Measurements from ENCODE around the gene COMMD3. TPM values are rescaled to one million over a fixed set of nuclear protein-coding genes. Genes with fewer than 3 reads are reported as not detected.

Gene COMMD3
- polyA plus RNA-seq, 3 donors: 44.9 to 140 (median 138) TPM

GRCh38 chr10:22329150-22329549, 13.0 kb downstream of the COMMD3 start:
- Histone ChIP-seq H3K27me3 (ENCODE audit: control insufficient read depth in 2 of 2, insufficient read depth in 2 of 2, low read length in 2 of 2) (peaks cover 23 to 48% of the 10 kb centered on the region in 2 donors), H2AFZ (ENCODE audit: insufficient read depth, low read depth, low read length, poor library complexity, severe bottlenecking) (no peak overlapping the region), H3K4me2 (replicated peaks; ENCODE audit: extremely low read depth, low read length, poor library complexity, severe bottlenecking) (no peak overlapping the region), H3K9me3 (replicated peaks in 1 of 2; ENCODE audit: control insufficient read depth in 1 of 2, insufficient read depth in 1 of 2, low read length in 2 of 2) (peaks cover 3 to 4% of the 10 kb centered on the region in 2 donors), H3K4me3 (replicated peaks in 1 of 3; ENCODE audit: low read depth in 2 of 3, low read length in 3 of 3) (no peak overlapping the region), H3K79me2 (ENCODE audit: insufficient read depth, low read length) (peaks cover 2% of the 10 kb centered on the region), H3K36me3 (replicated peaks in 1 of 2; ENCODE audit: control insufficient read depth in 1 of 2, insufficient read depth in 2 of 2, low read length in 2 of 2) (peaks cover 17 to 22% of the 10 kb centered on the region in 2 donors), H4K20me1 (ENCODE audit: insufficient read depth, low read length) (peaks cover 9% of the 10 kb centered on the region), H3K4me1 (ENCODE audit: control insufficient read depth in 1 of 2, insufficient read depth in 2 of 2, low read length in 2 of 2) (peaks cover 31 to 34% of the 10 kb centered on the region in 2 donors), H3K9ac (ENCODE audit: insufficient read depth, low read length, poor library complexity, severe bottlenecking) (no peak overlapping the region), H3K27ac (ENCODE audit: low read depth in 1 of 2, low read length in 2 of 2) (no peak overlapping the region)
- Mint-ChIP-seq H3K4me1 (peaks cover 31% of the 10 kb centered on the region), H3K27ac (no peak overlapping the region), H3K4me3 (no peak overlapping the region), H3K36me3 (peaks cover 25 to 35% of the 10 kb centered on the region in 2 donors), H3K27me3 (ENCODE audit: low read depth in 3 of 3) (peaks cover 23 to 37% (median 35%) of the 10 kb centered on the region in 3 donors), H3K9me3 (peaks cover 0 to 9% (median 3%) of the 10 kb centered on the region in 7 donors)
- intact Hi-C loops (cut with micrococcal nuclease): loop anchor here in 1 of 2 donors (10.0 kb wide), 1 partner anchor 794 kb away; the partner anchor contains the start of gene MLLT10
- TF ChIP-seq CTCF (IDR thresholded peaks at IDR 0.05): no peak
- no CpG with 5 or more reads among the region's 3 CpGs for WGBS (ENCODE audit: insufficient coverage)
- no peak for DNase-seq

- H3K27ac ChIP-seq (ENCODE audit: low read depth in 1 of 2, low read length in 2 of 2): no peak overlapping the region
- H3K9ac ChIP-seq (ENCODE audit: insufficient read depth, low read length, poor library complexity, severe bottlenecking): no peak overlapping the region
- WGBS (ENCODE audit: insufficient coverage): no CpG with 5 or more reads among the region's 7 CpGs
- DNase-seq: no peak
- peaks cover 17 to 22% of the 10 kb centered on the region in 2 donors for H3K36me3 ChIP-seq (replicated peaks in 1 of 2; ENCODE audit: control insufficient read depth in 1 of 2, insufficient read depth in 2 of 2, low read length in 2 of 2)
- H3K27ac Mint-ChIP-seq: no peak overlapping the region
- H3K79me2 ChIP-seq (ENCODE audit: insufficient read depth, low read length): no peaks in the 10 kb centered on the region
- H3K4me3 ChIP-seq (replicated peaks in 1 of 3; ENCODE audit: low read depth in 2 of 3, low read length in 3 of 3): no peak overlapping the region
- no peak overlapping the region for H3K4me2 ChIP-seq (replicated peaks; ENCODE audit: extremely low read depth, low read length, poor library complexity, severe bottlenecking)
- H3K36me3 Mint-ChIP-seq: peaks cover 20% of the 10 kb centered on the region in 2 donors
- peaks cover 26 to 51% of the 10 kb centered on the region in 2 donors for H3K27me3 ChIP-seq (ENCODE audit: control insufficient read depth in 2 of 2, insufficient read depth in 2 of 2, low read length in 2 of 2)
- peaks cover 39 to 46% (median 44%) of the 10 kb centered on the region in 3 donors for H3K27me3 Mint-ChIP-seq (ENCODE audit: low read depth in 3 of 3)
- no peaks in the 10 kb centered on the region for H4K20me1 ChIP-seq (ENCODE audit: insufficient read depth, low read length)
- peaks cover 32% of the 10 kb centered on the region for H3K4me1 Mint-ChIP-seq
- peaks cover 10 to 17% of the 10 kb centered on the region in 2 donors for H3K9me3 ChIP-seq (replicated peaks in 1 of 2; ENCODE audit: control insufficient read depth in 1 of 2, insufficient read depth in 1 of 2, low read length in 2 of 2)
- TF ChIP-seq CTCF (IDR thresholded peaks at IDR 0.05): no peak
- peaks cover 42 to 46% of the 10 kb centered on the region in 2 donors for H3K4me1 ChIP-seq (ENCODE audit: control insufficient read depth in 1 of 2, insufficient read depth in 2 of 2, low read length in 2 of 2)
- intact Hi-C loops (cut with micrococcal nuclease): no loop called here
- peaks cover 0 to 33% (median 26%) of the 10 kb centered on the region in 7 donors for H3K9me3 Mint-ChIP-seq
- H2AFZ ChIP-seq (ENCODE audit: insufficient read depth, low read depth, low read length, poor library complexity, severe bottlenecking): no peak overlapping the region
- peak overlapping the region in 1 of 2 donors; percentile 94 for H3K4me3 Mint-ChIP-seq
Observed at GRCh38 chr10:22332116-22332692, 16.0 kb downstream of the COMMD3 start.
